IPS-11a (cell line): ENCODE measurements around the gene ADAMTSL1.

Experiments
- H3K4me3 ChIP-seq: one replicate; pipeline ENCODE4 v1.5.1; 2013; ENCODE audit warnings: low read depth, low read length, control low read depth

ADAMTSL1 gene

DNA sequence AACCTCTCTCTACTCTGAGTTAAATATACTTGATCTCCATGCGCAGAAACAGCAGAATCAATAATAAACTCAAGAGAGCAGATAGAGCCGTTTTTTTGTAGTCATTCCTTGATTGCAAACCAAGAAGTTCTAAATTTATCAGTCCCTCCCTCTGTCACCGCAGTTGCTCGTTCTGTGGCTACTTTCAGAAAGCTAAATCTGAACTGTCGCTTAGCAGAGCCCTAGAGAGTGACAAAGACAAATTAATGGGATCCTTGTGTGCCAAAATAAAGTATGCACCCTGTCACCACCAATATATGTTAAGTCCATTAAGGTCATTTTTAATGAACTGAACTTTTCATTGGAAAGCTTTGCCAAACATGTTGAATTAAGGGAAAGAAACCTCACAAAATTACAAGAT, 218.3 kb downstream of the ADAMTSL1 start:
- H3K4me3 ChIP-seq = no peak overlapping the region

DNA sequence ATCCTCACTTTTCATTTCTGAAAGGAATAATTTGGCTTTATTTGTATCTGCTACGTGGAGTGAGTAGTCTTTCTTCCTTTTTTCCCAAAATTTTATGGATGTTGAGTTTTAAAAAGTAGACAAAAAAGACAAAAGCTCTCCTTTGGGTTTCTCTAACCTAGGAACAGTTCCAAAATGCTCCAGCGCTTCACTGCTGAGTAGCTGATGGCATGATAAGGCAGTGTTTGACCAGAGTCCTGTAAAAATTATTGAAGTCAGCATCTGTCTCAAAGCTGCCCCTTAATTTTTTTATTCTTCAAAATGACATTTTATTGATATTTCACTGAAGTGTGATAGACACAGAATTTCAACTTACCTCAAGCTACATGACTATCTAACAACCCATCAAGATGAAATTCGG, 219.0 kb downstream of the ADAMTSL1 start:
- H3K4me3 ChIP-seq = no peak overlapping the region

DNA sequence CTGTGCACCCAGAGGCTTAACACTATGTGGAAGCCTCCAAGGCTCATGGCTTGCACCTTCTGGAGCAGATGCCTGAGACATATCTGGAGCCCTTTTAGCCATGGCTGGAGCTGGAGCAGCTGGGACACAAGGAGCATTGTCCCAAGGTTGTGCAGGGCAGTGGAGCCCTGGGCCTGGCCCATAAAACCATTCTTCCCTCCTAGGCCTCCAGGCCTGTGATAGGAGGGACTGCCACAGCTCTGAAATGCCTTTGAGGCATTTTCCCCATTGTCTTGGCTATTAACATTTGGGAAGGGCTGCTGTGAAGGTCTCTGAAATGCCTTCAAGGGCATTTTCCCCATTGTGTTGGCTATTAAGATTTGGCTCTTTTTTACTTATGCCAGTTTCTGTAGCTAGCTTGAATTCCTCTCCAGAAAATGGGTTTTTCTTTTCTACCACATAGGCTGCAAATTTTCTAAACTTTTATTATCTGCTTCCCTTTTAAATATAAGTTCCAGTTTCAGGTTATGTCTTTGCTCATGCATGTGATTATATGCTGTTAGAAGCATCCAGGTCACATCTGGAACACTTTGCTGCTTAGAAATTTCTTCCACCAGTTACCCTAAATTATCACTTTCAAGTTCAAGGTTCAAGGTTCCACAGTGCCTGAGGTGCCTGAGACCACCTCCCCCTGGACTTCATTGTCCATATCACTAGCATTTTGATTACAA, 221.2 kb downstream of the ADAMTSL1 start:
- H3K4me3 ChIP-seq = no peak overlapping the region

DNA sequence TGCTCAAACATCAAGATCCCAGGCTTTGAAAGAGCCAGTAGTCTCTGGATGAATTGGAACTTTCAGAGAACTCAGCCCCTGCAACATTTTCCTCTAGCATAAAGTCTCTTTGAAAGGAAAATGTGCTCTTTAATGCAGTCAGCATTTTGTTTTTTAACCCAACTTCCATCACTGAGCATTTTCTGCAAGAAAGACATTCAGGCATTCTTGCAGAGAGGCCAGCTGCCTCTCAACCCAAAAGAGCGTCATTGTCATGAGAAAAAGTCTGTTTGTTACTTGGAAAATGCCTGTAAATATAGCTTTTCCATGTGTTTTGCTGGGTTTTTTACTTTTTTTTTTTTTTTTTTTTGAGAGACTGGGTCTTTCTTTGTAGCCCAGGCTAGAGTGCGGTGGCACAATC, 225.0 kb downstream of the ADAMTSL1 start:
- no peak overlapping the region for H3K4me3 ChIP-seq

DNA sequence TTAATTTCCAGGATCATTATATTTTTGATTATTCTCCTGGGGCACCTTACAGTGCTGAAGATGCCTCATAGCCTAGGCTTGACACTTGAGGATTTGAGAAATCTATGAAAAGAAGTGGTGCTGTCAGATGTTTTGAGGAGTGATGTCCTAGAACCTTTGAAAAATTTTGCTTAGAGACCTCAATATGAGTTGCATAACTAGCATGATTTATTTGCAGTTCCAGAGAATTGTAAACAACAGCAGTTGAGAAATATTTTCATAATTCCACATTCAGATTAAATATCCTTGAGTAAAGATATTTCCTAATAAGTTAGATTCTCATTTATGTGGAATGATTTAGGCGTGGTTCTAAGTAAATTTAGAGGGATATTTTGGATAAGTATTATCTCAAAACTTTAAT, 225.8 kb downstream of the ADAMTSL1 start:
- no peak overlapping the region for H3K4me3 ChIP-seq

DNA sequence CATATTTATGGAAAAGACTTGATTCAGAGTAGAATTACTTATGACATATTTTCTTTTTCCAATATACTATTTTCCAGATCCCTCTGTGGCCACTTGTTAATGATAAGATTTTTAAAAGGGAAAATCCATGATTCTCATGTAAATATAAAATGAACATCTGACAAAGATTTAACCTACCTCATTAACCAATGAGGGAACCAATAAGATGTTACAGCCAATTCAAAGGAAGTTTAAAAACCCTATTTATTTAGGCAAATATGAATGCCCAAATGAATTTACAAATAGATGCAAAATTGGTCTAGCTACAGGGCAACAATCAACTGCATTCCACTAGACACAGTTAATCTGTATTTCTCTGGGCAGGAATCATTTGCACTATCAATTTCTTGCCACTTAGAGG, 226.8 kb downstream of the ADAMTSL1 start:
- H3K4me3 ChIP-seq = no peak overlapping the region

DNA sequence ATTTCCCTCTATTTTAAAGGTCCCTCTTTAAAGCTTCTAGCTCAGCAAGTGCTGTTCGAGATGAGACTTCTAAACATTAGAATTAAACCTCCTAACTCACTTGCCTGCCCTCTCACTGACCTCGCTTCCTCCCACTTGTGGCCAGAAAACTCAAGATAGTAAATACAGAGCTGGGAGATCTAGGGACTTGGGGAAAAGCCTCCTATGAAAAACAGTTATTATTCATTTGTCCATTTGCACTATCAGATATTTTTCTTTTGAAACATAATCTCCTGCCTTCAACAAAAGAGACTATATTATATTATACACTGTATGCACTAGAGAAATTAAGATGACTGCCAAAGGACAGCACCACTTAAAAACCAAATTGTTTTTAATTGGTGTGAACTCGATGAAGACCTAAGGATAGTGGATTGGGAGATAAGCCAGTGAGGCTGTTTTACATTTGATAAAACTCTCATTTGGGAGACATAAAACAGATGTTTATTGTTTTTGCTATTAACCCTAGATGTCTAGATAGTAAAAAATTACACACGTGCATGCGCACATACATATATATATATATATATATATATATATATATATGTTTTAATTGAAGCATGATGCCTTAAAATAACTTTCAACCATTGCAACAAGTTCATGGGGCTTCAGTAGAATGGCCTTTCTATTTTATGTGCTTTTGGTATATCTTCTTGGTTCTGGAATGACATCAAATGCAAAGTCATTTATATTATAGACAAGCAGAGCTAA, 229.4 kb downstream of the ADAMTSL1 start:
- H3K4me3 ChIP-seq = no peak overlapping the region

DNA sequence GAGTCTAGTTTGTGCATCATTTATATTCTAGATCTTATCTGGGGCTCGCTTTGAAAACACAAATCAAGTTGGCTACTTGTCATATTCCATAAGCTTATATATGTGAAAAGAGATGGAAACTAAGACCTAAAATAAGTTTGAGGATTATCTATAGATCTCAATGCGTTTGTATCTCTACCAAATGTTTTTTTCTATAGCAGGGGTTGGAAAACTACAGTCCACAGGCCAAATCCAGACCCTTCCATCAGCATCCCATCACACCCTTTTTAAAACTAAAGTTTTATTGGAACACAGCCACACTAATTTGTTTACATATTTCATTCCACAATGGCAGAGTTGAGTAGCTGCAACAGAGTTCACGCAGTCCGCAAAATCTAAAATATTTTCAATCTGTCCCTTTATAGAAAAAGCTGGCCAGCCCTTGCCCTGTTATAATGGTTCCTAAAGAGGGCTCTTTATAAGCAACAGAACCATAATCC, 230.0 kb downstream of the ADAMTSL1 start:
- H3K4me3 ChIP-seq = no peak overlapping the region

DNA sequence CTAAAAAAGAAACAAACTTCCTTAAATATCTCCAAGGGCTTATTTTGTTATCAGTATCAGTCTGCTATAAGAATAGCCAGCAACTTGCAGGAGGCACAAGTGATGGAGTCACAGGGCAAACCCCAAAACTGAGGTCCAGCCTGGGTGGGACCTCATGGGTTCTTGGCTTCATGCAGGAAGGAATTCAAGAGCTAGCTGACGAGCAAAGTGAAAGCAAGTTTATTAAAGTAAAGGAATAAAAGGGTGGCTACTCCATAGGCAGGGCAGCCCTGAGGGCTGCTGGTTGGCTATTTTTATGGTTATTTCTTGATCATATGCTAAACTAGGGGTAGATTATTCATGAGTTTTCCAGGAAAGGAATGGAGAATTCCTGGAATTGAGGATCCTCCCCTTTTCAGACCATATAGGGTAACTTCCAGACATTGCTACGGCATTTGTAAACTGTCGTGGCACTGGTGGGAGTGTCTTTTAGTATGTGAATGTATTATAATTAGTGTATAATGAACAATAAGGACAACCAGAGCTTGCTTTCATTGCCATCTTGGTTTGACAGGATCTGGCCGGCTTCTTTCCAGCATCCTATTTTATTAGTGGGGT, 231.9 kb downstream of the ADAMTSL1 start:
- H3K4me3 ChIP-seq = no peak overlapping the region

DNA sequence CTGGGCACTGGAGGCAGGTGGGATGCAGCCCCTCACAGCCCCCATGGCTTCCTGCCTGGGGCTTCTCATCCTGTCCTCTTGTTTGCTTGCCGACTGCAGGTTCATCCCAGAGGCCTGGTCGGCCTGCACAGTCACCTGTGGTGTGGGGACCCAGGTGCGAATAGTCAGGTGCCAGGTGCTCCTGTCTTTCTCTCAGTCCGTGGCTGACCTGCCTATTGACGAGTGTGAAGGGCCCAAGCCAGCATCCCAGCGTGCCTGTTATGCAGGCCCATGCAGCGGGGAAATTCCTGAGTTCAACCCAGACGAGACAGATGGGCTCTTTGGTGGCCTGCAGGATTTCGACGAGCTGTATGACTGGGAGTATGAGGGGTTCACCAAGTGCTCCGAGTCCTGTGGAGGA, 232.7 kb downstream of the ADAMTSL1 start:
- H3K4me3 ChIP-seq = no peak overlapping the region

DNA sequence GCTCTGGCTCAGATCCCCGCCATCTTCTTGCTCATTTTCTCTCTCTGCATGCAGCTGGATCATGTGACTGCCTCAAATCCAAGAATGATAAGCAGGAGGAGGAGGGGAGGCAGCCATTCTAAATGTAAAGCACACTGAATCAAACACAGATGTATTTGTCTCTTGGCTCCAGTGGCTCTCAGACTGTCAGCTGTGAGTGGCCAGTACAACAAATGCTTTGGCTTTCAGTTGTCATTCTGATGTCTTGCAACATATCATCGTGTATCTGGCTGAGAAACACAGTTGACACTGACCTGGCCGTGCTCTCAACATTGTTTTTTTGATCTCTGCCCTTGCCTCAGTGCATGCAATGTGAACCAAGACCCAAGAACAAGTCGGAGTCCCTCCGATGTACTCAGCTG, 233.1 kb downstream of the ADAMTSL1 start:
- H3K4me3 ChIP-seq = no peak overlapping the region

DNA sequence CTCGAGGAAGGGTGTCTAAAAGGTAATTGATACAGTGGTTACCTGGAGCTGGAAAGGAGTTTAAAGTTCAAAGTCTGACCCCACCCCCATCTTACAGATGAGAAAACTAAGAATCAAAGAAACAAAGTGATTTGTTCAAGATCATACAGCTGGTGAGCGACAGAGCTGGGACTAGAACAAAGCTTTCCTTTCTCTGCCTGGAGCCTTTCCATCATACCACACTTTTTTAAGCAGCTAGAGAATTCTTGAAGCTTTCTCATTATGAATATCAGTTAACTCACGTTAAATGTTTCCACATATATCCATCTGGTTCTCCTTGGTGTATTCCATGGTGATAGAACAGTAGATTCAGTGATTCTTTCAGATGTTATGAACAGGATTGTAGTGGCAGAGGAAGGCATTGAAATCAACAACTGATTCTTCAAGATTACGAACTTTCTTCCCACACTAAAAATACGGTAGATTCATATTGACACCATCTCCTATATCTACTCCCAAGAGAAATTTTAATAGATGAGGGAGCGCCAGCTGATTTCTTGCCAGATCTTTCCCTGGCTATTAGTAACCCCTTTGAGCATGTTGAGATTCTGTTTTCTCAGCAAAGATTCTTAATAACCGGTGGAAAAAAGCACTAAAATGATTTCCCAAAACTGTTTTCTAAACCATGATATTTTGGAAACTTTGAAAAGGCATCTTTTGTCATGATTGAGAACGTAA, 233.7 kb downstream of the ADAMTSL1 start:
- no peak overlapping the region for H3K4me3 ChIP-seq

DNA sequence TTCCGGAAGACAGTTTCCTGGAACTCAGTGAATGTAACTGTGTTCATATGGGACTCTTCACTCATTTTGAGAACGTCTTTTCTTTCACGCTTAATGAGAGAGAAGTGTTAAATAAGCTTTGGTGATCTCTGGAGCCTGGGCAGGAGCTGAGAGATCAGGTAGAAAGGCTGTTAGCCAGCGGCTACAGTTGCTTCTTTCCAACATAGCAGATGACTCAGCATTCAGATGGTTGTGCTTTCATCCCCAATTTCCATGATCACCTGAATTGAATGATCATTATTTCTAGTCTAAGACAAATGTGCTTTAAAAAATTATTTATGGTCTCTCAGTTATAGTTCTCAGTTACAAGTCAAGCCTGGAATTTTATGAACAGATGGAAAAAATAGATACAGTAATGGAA, 234.5 kb downstream of the ADAMTSL1 start:
- H3K4me3 ChIP-seq = no peak overlapping the region

DNA sequence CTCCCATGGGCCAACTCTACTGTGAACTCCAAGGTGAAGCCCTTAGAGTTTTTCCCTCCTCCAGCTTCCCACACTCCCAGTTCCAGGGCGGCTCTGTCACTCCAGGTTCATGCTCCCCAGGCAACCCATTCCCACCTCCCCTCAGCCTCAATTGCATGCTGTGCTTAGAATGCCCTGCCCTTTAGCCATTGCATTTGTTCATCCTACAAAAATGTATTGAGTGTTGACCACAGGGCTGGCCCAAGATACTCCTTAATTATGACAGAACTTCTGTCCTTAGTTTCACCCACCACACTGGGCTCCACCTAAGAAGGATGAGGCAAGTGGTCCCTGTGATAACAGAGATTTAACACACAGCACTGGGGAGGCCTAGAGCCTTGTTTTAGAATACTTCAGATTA, 236.1 kb downstream of the ADAMTSL1 start:
- no peak overlapping the region for H3K4me3 ChIP-seq

DNA sequence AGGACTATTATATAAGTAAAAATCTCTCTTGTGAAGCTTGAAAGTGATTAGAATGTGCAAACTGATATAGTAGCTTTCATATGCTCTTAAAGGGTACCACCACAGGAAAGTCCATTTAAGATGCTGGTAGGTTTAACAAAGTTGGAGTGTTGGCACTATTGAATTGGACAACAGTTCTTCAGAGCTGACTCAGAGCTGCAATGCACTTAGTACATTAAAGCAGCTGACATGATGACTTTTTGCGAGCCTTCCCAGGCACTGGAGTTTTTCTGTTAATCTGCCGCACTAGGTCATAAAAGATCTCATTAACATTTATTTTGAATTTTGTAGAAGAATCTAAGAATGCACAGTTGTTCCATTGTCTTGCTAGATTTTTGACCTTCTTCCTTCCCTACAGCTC, 243.8 kb downstream of the ADAMTSL1 start:
- H3K4me3 ChIP-seq = no peak overlapping the region

DNA sequence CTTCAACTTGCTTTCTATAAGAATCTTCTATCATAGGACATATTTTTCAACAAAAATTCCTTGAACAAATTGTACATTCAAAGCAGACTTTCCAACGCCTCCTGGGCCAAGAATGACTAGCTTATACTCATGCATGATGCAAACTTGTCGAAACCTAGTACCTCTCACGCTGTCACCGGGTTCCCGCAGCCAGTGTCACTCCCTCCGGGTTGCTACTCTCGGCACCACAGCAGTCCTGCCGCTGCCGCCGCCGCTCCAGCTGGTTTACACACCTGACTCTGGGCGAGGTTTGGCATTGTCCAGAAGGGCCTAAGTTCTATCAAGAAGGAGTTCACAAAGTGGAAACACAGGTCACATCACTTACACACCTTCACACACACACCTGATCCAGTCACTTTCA, 244.4 kb downstream of the ADAMTSL1 start:
- no peak overlapping the region for H3K4me3 ChIP-seq

DNA sequence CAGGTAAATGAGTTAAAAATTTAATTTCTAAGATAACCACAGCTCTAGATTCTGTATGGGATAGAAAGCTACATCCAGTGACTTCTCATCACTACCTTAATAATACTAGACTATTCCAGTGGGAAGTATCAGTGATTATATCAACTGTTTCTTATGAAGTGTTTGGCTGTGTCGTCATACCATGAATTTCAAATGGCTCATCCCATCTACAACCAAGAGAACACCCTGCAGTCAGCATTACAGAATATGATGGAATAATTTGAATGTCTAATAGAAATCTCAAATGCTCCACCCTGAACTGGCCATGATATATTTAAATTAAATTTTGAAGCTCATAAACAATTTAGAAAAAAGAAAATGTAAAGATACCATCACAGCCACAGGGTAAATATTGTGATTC, 245.0 kb downstream of the ADAMTSL1 start:
- H3K4me3 ChIP-seq = no peak overlapping the region

DNA sequence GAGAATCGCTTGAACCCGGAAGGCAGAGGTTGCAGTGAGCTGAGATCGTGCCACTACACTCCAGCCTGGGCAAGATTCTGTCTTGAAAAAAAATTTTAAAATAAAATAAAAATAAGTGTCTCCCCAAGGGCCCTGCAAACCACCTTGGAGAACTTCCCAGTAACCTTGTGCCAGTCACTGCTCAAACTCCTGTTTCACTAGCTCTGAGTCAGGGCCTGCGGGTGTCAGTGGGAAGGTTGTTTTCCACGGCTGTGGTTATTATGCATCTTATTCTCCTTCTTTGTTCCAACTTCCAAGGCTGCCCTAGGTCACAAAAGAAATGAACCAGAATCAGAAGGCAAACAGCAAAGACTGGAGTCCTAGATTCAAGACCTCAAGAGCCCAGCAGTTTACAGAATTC, 246.7 kb downstream of the ADAMTSL1 start:
- no peak overlapping the region for H3K4me3 ChIP-seq

DNA sequence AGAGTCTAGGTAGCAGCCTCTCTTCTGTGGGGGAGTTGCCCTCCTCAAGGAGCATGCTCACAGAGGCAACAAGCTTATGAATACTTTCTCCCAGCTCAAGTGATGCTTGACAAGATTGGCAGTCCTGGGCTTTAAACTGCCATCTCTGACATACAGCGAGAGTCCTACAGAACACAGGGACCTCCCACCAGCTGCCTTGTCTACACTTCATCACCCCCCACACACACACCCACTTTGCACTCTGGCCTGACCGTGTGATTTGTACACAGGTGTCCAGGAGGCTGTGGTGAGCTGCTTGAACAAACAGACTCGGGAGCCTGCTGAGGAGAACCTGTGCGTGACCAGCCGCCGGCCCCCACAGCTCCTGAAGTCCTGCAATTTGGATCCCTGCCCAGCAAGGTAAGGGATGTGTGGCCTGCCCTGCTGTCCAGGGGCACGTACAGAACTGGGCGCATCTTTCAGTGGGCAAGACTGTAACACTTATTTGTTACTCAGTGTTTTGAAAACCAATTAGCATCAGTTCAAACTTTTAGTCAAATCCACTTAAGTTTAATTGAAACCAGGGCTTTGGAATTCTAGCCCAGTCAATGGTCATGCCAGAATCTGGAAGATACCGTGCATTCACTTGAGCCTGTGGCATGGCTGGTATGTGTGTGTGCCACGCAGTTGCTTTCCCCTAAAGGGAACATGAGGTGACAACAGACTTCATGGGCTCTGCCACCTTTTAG, 247.5 kb downstream of the ADAMTSL1 start:
- no peak overlapping the region for H3K4me3 ChIP-seq

DNA sequence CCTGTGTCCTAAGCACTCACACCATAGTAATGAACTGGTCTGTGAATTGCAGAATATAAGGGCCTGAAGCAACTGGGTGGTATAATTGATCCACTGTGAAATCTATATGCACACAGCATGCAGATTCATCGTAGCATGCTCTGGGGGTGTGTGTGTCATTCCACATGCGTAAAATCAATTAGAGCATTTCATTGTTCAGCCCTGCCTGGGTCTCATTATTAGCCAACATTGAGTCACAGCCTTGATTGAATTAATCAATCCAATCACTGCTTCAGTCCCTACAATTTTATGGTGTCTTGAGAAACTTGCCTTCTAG, 248.0 kb downstream of the ADAMTSL1 start:
- no peak overlapping the region for H3K4me3 ChIP-seq

DNA sequence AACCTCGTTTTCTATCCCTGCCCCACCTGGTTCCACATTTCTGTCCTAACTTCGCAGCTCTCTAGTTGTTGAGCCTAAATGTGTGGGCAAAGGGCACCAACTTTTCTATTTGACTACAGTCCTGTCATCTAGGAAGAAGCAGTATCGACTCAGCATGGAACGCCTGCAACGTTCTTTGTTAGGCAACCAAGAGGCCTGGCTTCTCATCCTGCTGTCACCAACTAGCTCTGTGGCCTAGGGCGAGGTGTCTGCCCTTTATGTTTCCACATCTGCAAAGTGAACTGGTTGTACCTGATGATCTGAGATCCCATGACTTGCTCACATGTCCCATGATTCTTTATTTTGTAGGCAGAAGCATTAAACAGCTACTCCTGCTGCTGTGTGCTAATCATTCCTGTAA, 248.9 kb downstream of the ADAMTSL1 start:
- H3K4me3 ChIP-seq = no peak overlapping the region
